HG02642 (cell line): ENCODE results near the gene RTP3.
"Not testable (repeated sequence)": the region's sequence is repeated elsewhere in the genome, so short reads cannot be mapped to it uniquely, and the experiment has no call there.

ENCODE experiments used
- ATAC-seq: cut with Tn5 transposase; IDR thresholded peaks from one replicate; pipeline ENCODE4 v1.9.1; 2021; ENCODE audit warnings: mild to moderate bottlenecking; ENCODE audit not compliant: unreplicated experiment, poor library complexity

Gene RTP3

GRCh38 chr3:46489875-46490274 is 7.9 kb upstream of the RTP3 start:
- no peak for ATAC-seq

GRCh38 chr3:46490338-46491084 is 7.3 kb upstream of the RTP3 start:
- ATAC-seq, result no peak

- no peak for ATAC-seq
Measured at GRCh38 chr3:46491089-46492070, 6.4 kb upstream of the RTP3 start.

- no peak for ATAC-seq
Measured at GRCh38 chr3:46492890-46493547, 4.8 kb upstream of the RTP3 start.

GRCh38 chr3:46494491-46494890 is 3.3 kb upstream of the RTP3 start:
- not testable (repeated sequence) for ATAC-seq

GRCh38 chr3:46495901-46496456 is 1.8 kb upstream of the RTP3 start:
- ATAC-seq, result no peak

- ATAC-seq, result no peak
Measured at GRCh38 chr3:46496746-46497555, 825 bp upstream of the RTP3 start.

- ATAC-seq, result no peak
Measured at GRCh38 chr3:46498916-46499519, 1.2 kb downstream of the RTP3 start.

- no peak for ATAC-seq
Measured at GRCh38 chr3:46500656-46501635, 3.2 kb downstream of the RTP3 start.

GRCh38 chr3:46501702-46502101 is 3.9 kb downstream of the RTP3 start:
- no peak for ATAC-seq

- ATAC-seq, result no peak
Measured at GRCh38 chr3:46503200-46503874, 5.6 kb downstream of the RTP3 start.

- ATAC-seq, result no peak
Measured at GRCh38 chr3:46504789-46505188, 7.0 kb downstream of the RTP3 start.

- no peak for ATAC-seq
Measured at GRCh38 chr3:46505953-46506352, 8.2 kb downstream of the RTP3 start.

GRCh38 chr3:46506526-46506925 is 8.8 kb downstream of the RTP3 start:
- no peak for ATAC-seq

GRCh38 chr3:46508850-46509591 is 11.2 kb downstream of the RTP3 start:
- no peak for ATAC-seq

GRCh38 chr3:46509661-46510187 is 11.9 kb downstream of the RTP3 start:
- no peak for ATAC-seq
